HTERT RPE-1 (cell line): ENCODE data around the gene TECPR2.
"Not testable (repeated sequence)": the region's sequence is repeated elsewhere in the genome, so short reads cannot be mapped to it uniquely, and the experiment has no call there.

Experiments used
- in situ Hi-C: fragments of 300-500 bp; cut with MboI; formaldehyde crosslinking; loops from 4 replicates; pipeline ENCODE4 v1.14.3; 2020; ENCODE audit warnings: low sequenced_read_pairs

TECPR2 gene

DNA sequence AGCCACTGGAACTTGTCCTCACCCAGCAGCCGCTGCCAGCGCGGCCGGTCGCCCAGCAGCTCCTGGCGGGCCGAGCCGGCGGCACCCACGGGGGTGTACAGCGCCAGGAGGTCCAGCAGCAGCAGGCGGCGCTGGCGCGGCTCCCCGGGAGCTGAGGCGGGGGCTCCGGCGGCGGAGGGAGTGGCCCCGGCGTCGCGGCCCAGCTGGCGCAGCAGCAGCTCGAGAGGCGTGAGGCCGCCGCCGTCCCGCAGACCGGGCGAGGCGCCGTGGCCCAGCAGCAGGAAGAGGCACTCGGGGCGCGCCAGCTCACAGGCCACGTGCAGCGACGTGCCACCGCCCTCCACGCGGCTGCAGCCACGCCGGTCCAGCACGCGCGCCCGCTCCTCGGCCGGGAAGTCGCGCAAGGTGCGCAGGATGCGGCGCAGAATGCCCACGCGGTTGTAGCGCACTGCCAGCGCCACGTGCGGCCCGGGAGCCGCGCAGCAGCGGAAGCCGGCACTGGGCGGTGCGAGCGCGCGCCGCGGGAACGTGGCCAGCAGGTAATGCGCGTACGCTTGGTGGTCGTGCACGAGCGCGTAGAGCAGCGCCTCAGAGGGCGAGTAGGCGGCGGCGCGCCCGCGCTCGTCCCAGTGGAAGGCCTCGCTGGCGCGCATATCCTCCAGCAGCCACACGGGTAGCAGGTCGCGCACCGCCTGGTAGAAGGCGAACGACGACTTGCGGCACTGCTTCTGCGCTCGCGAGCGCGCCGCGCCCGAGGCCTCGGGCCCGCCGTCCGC lies 144.5 kb downstream of the TECPR2 start:
- in situ Hi-C loops: no loop called here

DNA sequence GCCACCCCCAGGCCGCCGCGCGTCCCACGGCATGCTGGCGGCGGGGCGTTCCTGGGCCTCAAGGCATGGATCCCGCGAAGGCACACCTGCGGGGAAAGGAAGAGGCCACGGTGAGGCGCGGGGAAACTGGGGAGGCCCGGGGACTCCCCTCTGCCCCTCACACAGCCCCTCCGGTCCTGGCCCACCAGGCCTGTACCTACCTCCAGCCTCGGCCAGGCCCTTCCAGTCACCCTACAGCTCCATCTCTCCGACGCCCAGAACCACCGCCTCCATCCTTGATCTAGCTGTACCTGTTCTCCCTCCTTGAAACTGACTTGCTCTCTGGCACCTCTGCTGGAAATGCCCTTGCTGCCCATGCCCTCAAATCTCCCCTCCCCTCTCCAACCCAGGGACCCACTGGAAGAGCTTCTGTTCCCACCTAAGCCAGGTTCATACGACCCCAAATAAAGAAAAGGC lies 145.1 kb downstream of the TECPR2 start:
- in situ Hi-C loops: no loop called here

DNA sequence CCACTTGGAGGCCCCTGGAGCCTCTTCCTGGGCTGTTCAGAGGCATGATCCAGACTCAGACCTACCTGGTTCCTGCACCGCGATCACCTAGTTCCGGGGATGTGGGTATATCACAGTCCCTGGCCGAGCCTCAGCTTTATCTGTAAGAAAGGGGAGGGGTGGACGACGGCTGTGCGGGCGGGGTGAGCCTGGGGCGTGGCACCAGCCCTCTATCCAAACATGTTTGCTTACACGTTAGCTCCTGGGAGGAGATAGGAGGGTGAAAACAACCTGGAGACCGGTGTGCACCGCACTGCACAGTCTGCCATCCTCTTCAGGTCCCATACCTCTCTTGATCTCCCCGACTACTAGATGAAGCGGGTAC lies 145.7 kb downstream of the TECPR2 start:
- in situ Hi-C loops: no loop called here

DNA sequence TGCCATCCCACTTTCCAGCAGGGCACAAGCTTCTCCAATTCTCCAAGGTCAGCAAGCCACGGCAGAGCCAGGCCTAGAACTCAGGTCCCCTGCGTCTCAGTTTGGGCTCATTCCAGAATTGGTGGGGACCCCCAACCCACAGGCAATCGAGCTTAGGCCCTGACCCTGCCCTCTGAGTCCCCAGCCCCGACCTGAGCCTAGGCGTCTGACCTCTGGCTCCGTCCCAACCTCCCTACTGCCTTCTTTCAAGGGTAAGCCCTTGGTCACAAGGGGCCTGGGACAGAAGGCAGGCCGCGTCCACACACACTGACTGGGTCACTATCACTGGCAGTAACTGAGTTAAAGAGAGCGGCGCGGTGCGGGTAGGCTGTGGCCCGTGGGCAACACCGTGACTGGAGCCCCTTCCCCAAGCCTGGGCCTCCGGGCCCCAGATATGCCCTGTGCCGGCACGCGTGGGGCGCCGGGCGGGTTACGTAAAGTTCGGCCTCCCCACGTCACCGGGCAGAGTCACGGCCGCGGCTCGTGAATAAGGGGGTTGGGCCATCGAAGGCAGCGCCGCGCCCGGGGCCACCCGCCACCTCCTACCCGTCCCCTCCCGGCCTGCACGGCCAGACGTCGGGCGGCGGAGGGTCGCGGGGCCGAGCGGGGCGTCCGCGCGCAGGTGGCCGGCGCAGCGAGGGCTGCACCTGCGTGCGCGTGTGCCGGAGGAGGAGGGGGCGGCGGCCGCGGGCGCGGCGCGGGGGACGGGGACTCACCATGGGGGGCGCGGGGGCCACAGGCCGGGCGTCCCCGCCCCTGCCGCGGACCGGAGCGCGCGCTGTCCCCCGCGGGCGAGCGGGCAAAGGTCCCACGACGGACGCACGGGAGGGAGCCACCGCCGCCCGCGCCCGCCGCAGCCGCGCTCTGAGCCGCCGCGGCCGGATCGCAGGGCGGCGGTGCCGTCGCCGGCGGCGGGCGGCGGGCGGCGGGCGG lies 146.3 kb downstream of the TECPR2 start:
- in situ Hi-C loops: no loop called here

DNA sequence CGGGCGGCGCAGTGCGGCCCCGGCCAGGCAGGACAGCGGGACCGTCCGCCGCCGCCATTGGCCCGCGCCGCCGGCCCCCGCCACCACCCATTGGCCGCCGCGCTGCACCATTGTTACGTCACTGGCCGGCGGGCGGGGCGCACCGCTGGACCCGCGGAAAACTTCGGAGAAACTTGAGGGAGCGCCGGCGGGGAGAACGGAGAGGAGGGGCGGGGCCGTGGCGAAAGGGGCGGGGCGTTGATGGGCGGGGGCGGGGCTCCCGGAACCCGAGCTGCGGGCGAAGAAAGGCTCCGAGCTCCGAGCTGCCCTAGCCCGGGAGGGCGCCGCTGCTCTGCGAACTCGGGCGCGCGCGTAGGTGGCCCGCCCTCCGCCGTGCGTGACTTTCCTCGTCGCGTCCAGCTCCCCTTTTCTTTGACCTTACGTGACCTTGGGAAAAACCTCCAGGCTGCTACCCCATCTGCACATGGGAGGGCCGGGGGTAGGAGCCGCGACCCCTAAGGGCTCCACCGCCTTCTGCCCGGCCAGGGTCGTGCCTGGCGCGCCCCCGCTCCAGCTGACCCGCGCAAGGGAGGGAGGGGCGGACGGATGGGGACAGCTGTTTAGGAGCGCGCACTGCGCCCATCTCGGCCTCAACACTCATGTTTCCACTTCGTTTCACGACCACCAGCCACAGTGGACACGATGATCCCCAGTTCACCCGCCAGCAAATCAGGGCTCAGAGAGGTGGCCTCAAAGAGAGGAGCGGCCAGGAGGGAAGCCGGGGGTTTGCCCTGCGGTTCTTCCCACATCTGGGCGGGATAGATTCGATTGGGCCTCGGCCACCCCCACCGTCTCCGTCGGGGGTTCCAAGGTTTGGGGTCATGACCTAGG lies 147.2 kb downstream of the TECPR2 start, which contains the start of gene ANKRD9:
TSS of gene ANKRD9 (minus strand) at position 31 of the 870 bp plus-strand sequence. CDS start 1,887 bp downstream, outside the sequence.
- in situ Hi-C loops: no loop called here

DNA sequence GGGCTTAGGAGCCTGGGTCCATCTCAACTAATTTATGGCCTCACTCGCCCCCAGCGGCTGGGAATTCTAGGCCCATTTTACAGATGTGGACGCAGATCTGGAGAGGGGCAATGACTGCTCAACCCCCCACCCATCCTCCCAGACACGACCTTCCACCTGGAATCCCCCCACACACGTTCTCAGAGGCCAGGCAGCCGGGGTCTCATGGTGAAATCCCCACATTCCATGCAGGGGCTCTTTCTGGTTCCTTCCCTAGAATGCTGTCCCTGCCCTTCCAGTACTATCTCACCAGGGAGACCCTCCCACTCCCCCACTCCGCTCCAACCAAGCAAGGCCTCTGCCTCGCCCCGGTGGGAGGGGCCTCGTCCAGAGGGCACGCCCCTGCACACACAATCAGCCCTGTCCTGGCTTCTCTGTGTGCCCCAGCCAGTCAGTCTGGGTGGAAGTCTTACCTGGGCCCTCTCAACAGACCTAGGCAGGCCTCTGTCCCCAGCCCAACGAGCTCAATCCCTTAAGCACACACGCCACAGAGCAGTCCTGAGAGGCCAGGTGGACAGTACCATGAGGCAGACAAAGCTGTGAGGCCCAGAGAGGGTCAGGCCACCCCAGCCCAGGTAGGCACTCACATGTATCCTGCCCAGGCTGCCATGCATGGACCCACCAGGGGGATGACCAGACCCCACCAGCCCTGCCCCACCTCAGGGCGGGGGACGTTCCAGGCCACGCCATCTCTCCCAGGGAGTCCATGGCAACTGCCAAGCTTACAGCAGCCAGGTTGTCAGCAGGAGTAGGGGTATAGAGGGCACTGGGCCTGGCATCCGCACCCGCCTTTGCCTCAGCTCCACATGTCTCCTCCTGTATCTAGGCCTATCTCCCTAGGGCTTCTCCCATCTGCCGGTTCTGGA lies 148.1 kb downstream of the TECPR2 start:
- in situ Hi-C loops: no loop called here

DNA sequence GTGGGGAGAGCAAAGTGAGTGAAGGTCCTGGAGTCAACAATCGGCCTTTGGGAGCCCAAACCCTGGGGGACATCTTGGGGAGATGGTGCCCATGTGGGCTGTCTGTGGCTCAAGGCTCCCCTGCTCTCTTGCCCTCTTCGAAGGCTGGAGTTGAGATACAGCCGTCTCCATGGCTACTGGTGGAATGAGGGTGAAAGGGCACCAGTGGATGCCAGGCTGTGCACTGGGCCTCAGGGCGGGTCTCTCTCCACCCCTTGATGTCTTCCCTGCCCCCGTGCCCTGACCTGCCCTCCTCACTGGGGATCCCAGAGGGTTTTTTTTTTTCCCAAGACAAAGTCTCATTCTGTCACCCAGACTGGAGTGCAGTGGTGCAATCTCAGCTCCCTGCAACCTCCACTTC lies 148.8 kb downstream of the TECPR2 start:
- in situ Hi-C loops: no loop called here

DNA sequence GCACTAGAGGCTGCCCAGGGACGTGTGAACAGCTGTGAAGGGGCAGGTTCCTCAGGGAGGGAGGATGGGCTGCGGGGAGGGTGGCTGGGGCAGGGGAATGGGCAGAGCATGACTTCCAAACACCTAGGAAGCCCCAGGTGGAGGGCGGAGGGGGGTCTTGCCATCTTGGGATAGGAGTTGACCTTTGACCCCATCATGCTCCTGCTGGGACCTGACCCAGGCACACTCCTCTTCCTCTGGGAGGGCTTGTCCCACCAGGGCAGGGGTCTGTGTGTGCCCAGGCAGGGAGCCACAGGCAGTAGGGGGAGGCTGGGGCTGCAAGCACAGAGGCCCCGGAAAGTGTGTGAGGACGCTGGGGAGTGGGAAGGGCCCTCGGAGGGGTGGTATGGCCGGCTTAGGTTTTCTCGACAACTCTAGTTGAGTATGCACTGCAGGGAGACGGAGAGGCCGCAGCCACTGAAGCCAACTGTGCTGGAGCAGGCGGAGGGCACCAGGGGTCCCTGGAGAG lies 150.1 kb downstream of the TECPR2 start:
- in situ Hi-C loops: no loop called here

DNA sequence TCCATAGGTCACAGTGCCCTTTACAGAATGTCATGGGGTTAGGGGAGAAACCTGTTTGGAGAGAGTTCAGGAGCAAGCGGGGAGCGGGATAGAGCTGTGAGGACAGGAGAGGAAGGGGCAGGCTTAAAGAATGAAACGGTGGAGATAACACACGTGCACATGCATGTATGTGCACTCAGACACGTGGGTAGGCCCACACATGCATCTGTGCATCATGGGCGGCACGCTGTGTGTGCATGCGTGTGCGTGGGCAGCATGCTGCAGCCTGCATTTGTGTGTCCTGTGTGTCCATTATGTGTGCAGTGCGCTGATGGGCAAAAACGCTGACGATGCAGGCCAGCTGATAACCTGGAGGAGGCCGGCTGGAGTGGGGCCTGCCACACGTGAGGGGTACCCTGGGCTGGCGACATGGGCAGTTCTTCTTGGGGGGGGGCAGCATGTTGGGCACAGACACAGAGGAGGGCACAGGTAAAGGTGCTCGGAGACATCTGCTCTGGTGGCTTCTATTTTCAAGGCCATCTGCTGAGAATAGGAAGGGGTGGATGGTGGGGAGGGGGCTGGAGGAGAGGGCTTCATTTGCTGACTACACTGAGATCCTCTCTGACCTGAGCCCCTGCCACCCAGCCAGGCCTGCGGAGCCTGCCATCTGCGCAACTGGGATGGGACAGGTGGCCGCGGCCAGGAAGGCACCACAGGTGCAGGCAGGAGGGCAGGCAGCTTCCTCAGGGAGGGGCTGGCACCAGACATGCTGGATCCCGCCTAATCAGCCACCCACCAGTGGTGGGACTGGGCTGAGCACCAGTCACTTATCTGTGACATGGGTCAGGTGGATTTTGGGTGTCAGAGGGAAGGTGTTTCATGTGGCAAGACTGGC lies 151.4 kb downstream of the TECPR2 start:
- in situ Hi-C loops: no loop called here

DNA sequence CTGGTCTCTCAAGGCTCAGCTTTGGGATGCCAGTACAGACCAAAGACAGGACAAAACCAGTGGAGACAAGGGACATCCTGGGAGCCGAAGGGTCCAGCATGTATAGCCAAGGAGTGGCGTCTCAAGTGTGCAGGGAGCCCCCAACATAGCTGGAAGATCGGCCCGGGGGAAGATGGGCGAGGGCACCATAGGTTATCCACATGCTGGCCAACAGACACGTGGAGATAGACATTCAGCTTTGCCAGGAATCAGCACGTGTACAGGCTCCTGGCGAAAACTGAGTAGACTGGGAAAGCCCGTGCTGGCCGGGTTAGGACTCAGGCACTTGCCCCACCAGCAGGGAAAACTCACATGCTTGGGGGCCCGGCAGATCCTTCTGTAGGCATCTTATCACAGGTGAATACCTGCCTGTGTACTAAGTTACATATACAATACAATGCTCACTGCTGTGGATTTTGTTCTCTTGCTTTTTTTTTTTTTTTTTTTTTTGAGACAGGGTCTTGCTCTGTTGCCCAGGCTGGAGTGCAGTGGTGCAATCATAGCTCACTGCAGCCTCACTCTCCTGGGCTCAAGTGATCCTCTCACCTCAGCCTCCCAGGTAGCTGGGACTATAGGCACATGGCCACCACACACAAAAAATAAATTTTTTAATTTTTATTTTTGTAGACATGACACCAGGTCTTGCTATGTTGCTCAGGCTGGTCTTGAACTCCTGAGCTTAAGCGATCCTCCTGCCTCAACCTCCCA lies 152.4 kb downstream of the TECPR2 start:
- in situ Hi-C loops: no loop called here

DNA sequence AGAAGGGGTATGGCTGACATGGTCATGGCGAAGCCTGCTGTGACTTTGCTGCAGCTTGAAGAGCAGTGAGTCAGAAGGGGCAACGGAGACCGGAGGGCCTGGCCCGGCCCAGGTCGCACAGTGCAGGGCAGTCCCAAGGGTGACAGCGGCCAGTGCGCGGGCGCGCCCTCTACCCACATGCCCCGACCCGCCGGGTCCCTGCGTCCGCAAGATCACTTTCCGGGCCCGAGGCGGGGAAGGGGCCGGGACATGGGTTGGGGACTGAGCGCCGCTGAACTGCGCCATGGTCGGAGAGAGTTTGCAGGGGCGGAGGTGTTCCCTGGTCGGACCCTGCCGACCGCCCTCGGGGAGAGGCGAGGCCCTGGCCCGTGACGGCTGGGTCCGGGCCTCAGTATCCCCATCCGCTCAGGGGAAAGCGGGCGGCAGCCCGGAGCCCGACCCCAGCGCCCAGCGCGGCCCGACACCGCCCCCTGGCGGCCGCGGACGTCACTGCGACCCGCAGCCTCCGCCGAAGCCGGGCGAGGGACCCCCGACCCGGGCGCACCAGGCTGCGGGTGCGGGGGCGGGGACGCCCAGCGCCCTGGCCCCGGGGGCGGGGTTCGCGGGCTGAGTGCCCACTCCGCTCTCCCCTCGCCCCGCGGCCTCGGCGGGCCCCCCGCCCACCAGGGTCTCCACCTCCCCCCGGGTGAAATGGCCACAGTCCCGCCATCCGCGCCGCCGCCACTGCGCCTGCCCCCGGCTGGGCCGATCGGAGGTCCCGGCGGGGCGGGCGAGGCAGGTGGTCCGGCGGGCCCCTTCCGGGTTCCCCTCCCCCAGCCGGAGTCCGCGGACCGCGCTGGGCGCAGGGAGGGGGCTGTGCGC lies 154.0 kb downstream of the TECPR2 start:
- in situ Hi-C loops: no loop called here

DNA sequence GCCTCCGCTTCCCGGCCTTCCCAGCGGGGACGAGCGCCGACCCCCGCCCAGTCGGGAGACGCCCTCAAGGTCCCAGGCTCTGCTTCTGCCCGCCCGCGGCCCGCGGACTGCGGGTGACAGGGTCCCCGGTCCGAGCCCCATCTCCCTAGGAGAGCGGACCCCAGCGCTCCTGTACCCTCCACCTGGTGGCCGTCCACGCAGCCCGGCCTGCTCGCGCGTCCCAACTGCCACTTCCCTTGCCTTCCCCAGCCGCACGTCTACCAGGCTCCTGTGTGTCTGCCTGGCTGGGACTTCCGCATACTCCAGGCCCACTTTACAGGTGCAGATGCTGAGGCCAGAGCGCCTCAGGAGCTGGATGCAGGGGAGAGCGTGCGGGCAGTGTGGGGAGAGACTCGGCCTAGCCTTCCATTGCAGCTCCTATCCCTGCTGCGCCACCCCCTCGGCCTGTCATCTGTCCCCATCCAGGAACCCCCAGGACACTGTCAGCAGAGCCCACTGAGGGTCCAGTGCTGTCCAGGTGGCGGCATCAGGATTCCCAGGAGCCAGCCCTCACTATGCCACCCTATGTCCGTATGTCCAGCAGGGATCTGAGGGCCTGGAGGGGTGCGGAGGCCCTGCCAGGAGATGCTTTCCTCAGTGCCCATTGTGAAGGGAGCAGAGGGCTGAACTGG lies 154.8 kb downstream of the TECPR2 start:
- in situ Hi-C loops: no loop called here

DNA sequence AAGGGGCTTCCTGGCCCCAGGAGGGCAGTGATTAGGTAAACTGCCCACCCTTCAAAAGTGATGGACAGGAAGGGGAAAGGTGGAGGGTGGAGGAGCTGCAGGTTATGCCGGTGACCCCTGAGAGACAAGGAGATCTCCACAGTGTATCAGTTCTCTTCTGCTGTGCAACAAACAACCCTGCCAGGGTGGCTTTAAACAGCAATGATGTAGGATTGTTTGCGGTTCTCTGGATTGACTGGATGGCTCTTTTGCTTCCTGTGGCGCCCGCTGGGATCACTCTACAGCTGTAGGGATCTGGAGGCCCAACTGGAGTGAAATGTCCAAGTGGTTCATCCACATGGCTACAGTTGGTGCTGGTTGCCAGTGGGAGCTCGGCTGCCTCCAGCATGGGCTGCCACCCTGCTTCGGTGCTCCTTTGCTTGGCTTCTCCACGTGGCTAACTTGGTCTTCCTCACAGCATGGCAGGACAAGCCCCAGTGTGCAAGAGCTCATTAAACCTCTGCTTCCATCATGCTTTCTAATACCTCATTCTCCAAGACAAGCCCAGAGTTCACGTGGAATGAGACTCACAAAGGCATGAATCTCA lies 155.4 kb downstream of the TECPR2 start:
- in situ Hi-C loops: no loop called here

DNA sequence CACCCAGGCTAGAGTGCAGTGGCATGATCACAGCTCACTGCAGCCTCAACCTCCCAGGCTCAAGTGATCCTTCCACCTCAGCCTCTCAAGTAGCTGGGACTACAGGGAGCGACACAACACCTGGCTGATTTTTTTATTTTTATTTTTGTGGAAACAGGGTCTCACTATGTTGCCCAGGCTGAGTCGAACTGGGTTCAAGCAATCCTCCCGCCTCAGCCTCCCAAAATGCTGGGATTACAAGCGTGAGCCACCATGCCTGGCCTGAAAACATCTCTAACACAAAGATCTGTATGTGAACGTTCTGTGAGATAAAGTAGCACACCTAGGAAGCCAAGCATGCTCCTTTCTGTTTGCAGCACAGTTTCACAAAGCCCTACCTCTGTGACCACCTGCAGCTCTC lies 157.0 kb downstream of the TECPR2 start:
- in situ Hi-C loops: not testable (repeated sequence)

DNA sequence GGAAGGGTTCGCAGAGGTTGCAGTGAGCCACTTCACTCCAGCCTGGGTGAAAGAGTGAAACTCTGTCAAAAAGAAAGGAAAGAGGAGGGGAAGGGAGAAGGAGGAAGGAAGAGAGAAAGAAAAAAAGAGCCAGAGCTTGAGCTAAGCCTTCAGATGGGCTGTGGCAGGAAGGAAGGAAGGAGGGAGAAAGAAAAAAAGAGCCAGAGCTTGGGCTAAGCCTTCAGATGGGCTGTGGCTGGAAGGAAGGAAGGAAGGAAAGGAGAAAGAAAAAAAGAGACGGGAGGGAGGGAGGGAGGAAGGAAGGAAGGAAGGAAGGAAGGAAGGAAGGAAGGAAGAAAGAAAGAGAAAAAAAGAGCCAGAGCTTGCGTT lies 160.4 kb downstream of the TECPR2 start:
- in situ Hi-C loops: no loop called here
